ENCODE measurements around the gene SYT5.

The SYT5 gene

GRCh38 chr19:55198651-55199050, 18.6 kb upstream of the SYT5 start:
- no peaks in the 10 kb centered on the region for H3K9me3 ChIP-seq (ENCODE audit: severe bottlenecking)
- DNase-seq = no peak
- no peak overlapping the region for H3K4me3 ChIP-seq (ENCODE audit: low read depth, low read length)
- no peak for TF ChIP-seq CTCF (IDR thresholded peaks at IDR 0.05; ENCODE audit: low read depth, low read length)
- no peaks in the 10 kb centered on the region for H3K27me3 ChIP-seq (ENCODE audit: insufficient read depth, low read depth, severe bottlenecking)
- H3K27ac ChIP-seq = no peak overlapping the region
- H3K36me3 ChIP-seq = no peaks in the 10 kb centered on the region

GRCh38 chr19:55197528-55197927, 17.4 kb upstream of the SYT5 start:
- no peak overlapping the region for H3K27ac ChIP-seq
- no peak for DNase-seq
- H3K27me3 ChIP-seq (ENCODE audit: insufficient read depth, low read depth, severe bottlenecking) = no peaks in the 10 kb centered on the region
- no peaks in the 10 kb centered on the region for H3K36me3 ChIP-seq
- H3K9me3 ChIP-seq (ENCODE audit: severe bottlenecking) = no peaks in the 10 kb centered on the region
- TF ChIP-seq CTCF (IDR thresholded peaks at IDR 0.05; ENCODE audit: low read depth, low read length) = no peak
- no peak overlapping the region for H3K4me3 ChIP-seq (ENCODE audit: low read depth, low read length)

GRCh38 chr19:55196803-55197202, 16.7 kb upstream of the SYT5 start:
- Histone ChIP-seq H3K27ac (no peak overlapping the region), H3K36me3 (no peaks in the 10 kb centered on the region), H3K9me3 (ENCODE audit: severe bottlenecking) (no peaks in the 10 kb centered on the region), H3K4me3 (ENCODE audit: low read depth, low read length) (no peak overlapping the region), H3K27me3 (ENCODE audit: insufficient read depth, low read depth, severe bottlenecking) (no peaks in the 10 kb centered on the region)
- no peak for DNase-seq
- no peak for TF ChIP-seq CTCF (IDR thresholded peaks at IDR 0.05; ENCODE audit: low read depth, low read length)

GRCh38 chr19:55193481-55193880, 13.4 kb upstream of the SYT5 start:
- TF ChIP-seq CTCF (IDR thresholded peaks at IDR 0.05; ENCODE audit: low read depth, low read length) = no peak
- no peak for DNase-seq
- H3K27ac ChIP-seq = no peak overlapping the region

GRCh38 chr19:55189403-55189835, 9.3 kb upstream of the SYT5 start:
- H3K36me3 ChIP-seq = no peaks in the 10 kb centered on the region
- no peak overlapping the region for H3K4me3 ChIP-seq (ENCODE audit: low read depth, low read length)
- no peaks in the 10 kb centered on the region for H3K9me3 ChIP-seq (ENCODE audit: severe bottlenecking)
- DNase-seq = no peak
- no peak for TF ChIP-seq CTCF (IDR thresholded peaks at IDR 0.05; ENCODE audit: low read depth, low read length)
- H3K27me3 ChIP-seq (ENCODE audit: insufficient read depth, low read depth, severe bottlenecking) = no peaks in the 10 kb centered on the region
- H3K27ac ChIP-seq = no peak overlapping the region

More at GRCh38 chr19:55193481-55193880, 13.4 kb upstream of the SYT5 start:
- no peaks in the 10 kb centered on the region for H3K9me3 ChIP-seq (ENCODE audit: severe bottlenecking)
- H3K27me3 ChIP-seq (ENCODE audit: insufficient read depth, low read depth, severe bottlenecking) = no peaks in the 10 kb centered on the region
- no peak overlapping the region for H3K4me3 ChIP-seq (ENCODE audit: low read depth, low read length)
- H3K36me3 ChIP-seq = no peaks in the 10 kb centered on the region

GRCh38 chr19:55188625-55189024, 8.5 kb upstream of the SYT5 start:
- Histone ChIP-seq H3K27ac (no peak overlapping the region), H3K27me3 (ENCODE audit: insufficient read depth, low read depth, severe bottlenecking) (no peaks in the 10 kb centered on the region), H3K9me3 (ENCODE audit: severe bottlenecking) (no peaks in the 10 kb centered on the region), H3K4me3 (ENCODE audit: low read depth, low read length) (no peak overlapping the region), H3K36me3 (no peaks in the 10 kb centered on the region)
- no peak for DNase-seq
- no peak for TF ChIP-seq CTCF (IDR thresholded peaks at IDR 0.05; ENCODE audit: low read depth, low read length)
